Myocyte (in vitro differentiated cells): Measurements from ENCODE around the gene PPP1R7. TPM values are rescaled to one million over a fixed set of nuclear protein-coding genes. Genes with fewer than 3 reads are reported as not detected.

ENCODE experiments used
- DNase-seq: peaks from one replicate; pipeline ENCODE4 v3.0.0-alpha.2; 2012; ENCODE audit warnings: low read depth
- total RNA-seq: library from RNA; depleted of rRNA; stranded (reverse); fragments of >200 nt; gene quantifications from 2 replicates; pipeline ENCODE4 v1.2.3, GENCODE V29; 2014

The PPP1R7 gene
- total RNA-seq, 1 donor from 2014 or later, result 86.1 TPM

- no peak for DNase-seq
Measured at GRCh38 chr2:241228081-241228859, 78.0 kb downstream of the PPP1R7 start.

DNA sequence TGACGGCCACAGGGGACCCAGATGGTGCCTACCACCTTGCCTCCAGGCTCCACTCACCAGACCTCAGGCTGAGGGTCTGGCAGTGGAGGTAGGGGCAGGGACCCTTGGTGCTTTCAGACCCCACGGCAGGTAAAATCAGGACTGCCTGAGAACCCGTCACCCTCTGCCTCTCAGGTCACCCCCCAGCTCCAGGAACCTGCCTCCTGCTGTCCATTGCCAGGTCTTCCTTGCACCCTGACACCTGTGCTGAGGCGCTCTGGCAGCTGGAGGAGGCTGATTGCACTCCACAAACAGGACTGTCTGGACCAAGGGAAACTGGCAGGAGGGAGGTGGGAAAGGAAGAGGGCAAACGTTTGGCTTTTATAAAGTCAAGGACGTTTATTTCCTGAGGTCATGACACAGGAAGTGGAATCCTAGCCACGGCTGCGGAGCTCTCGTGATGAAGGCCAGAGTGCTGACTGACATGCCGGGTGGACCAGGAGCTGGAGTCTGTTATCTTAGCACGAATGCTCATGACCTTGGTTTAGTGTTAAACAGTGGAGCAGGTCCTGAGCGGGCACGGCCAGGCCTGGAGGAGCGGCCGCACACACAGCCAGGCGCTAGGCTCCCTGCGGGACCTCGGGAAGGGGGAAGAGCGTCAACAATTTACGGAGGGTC, 78.7 kb downstream of the PPP1R7 start:
- DNase-seq, result no peak

DNA sequence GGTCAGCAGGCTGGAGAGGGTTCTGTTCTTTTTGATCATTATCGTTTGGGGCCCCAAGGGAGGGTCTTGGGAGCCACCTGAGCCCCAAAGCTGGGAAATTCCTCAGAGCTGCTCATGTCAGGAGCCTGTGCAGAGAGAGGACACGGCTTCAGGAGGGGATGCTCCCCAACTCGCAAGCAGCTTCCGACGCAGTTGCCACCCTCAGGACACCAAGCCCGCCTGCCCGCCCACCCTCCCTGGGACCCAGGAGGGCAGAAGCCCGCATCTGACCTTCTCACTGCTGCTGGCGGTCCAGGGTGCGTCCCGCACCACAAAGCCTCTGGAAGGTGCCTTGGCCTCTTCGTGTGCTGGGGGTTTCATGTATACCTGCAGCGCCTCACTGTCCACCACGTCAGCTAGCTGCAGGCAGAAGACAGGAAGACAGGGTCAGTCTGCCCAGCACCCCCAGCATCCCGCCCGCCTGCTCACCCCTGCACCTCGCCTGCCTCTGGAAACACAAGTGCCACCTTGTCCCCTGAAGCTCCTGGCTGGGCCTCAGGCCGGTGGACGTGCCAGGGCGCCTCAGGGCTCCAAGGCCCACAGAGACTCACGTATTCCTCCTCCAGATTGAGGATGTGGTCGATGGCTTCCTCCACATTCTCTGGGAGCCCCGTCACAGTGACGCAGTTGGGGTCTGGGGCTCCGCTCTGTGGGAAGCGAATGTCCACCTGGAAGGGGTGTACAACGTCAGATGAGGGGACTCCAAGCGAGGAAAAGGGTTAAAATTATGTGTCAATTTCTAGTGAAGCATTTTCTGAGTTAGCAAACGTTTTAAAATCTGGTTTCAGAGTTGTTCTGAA, 79.5 kb downstream of the PPP1R7 start:
- DNase-seq, result no peak

GRCh38 chr2:241230435-241230834, 80.2 kb downstream of the PPP1R7 start:
- no peak for DNase-seq

GRCh38 chr2:241232736-241233575, 82.7 kb downstream of the PPP1R7 start:
- peak; percentile 48 for DNase-seq

Other genes with a start within 250 kb of the PPP1R7 start
- 0.05 TPM in 1 of 2 replicates, not detected in the other for gene CROCC2, start 244.1 kb upstream of the PPP1R7 start, total RNA-seq
- 12.5 and 18.5 TPM in 2 replicates for gene SNED1, start 151.8 kb upstream of the PPP1R7 start, total RNA-seq
- 24.2 and 28.0 TPM in 2 replicates for gene MTERF4, start 48.2 kb upstream of the PPP1R7 start, total RNA-seq
- gene PASK, start 995 bp upstream of the PPP1R7 start, total RNA-seq, result 0.45 and 1.9 TPM in 2 replicates
- gene ANO7, start 38.2 kb downstream of the PPP1R7 start, total RNA-seq, result 0.45 TPM in 1 of 2 replicates, not detected in the other
- 541 and 661 TPM in 2 replicates for gene HDLBP, start 165.2 kb downstream of the PPP1R7 start, total RNA-seq
- gene SEPTIN2, start 165.5 kb downstream of the PPP1R7 start, total RNA-seq, result 282 and 292 TPM in 2 replicates
- gene FARP2, start 205.8 kb downstream of the PPP1R7 start, total RNA-seq, result 28.7 and 32.7 TPM in 2 replicates